K562 (cell line): ENCODE measurements around the gene ZNF831. TPM values are rescaled to one million over a fixed set of nuclear protein-coding genes. Genes with fewer than 3 reads are reported as not detected.

Experiments
- ATAC-seq: fragments of 200-7000 bp; cut with Tn5 transposase; 3 replicates; pipeline ENCODE4 v1.9.1; 2020; ENCODE audit warnings: moderate library complexity
- BruUV-seq: library from RNA; stranded (reverse); fragments of 400-500 nt; replicated peaks from 2 replicates; lab custom pipeline; 2021; lab: Mats Ljungman, UMichigan
- CTCF ChIA-PET: fragments of 300-600 bp; formaldehyde crosslinking; extraction: SDS; loops from one replicate; lab custom pipeline; 2021; ENCODE audit warnings: low intra/inter-chr PET ratio; lab: Yijun Ruan, JAX
- POLR2A ChIA-PET: fragments of 300-600, 350-650 bp; sonication (Branson Sonifier 250); formaldehyde crosslinking; extraction: SDS; loops from one replicate; lab custom pipeline; 2021; ENCODE audit warnings: antibody characterized with exemption, inconsistent platforms; lab: Yijun Ruan, JAX
- DNase-seq, 4 experiments: peaks; one replicate each; pipeline versions ENCODE4 v3.0.0 to v3.0.0-alpha.2; 2011 to 2018; ENCODE audit warnings: low spot score in 3 of 4, mixed read lengths in 3 of 4; ENCODE audit errors: extremely low read depth in 1 of 4
- FAIRE-seq: peaks from 2 replicates; lab custom pipeline; 2011; peaks lifted over from hg19 to GRCh38; lab: Jason Lieb, UNC
- H2AFZ ChIP-seq: 2 replicates; pipeline ENCODE4 v1.6.0; 2011; ENCODE audit warnings: low read depth, low read length, control low read depth, inconsistent platforms
- H3K27ac ChIP-seq: fragments of 200-600 bp; 3 replicates; pipeline ENCODE4 v1.8.0; 2011; ENCODE audit warnings: low read depth, mild to moderate bottlenecking, control low read depth, inconsistent platforms, low read length, moderate library complexity, mixed read lengths; ENCODE audit errors: extremely low read depth
- H3K27me3 ChIP-seq, 2 experiments: fragments of 300-600 bp in 1 of 2; 2 replicates in 1 of 2; 3 replicates in 1 of 2; pipeline versions ENCODE4 v1.6.0 to v1.8.0; 2011; ENCODE audit warnings: inconsistent platforms in 2 of 2, low read length in 2 of 2, mild to moderate bottlenecking in 1 of 2, mixed read lengths in 1 of 2, moderate library complexity in 1 of 2; ENCODE audit not compliant: control insufficient read depth in 2 of 2, insufficient read depth in 2 of 2
- H3K36me3 ChIP-seq: fragments of 300-600 bp; 3 replicates; pipeline ENCODE4 v1.8.0; 2011; ENCODE audit warnings: mild to moderate bottlenecking, low read length, inconsistent platforms; ENCODE audit not compliant: control insufficient read depth, insufficient read depth
- H3K4me1 ChIP-seq, 2 experiments: fragments of 200-600 bp in 1 of 2; replicated peaks in 1 of 2; 2 replicates in 1 of 2; 3 replicates in 1 of 2; pipeline versions ENCODE4 v1.5.1 to v1.8.0; 2011; ENCODE audit warnings: inconsistent platforms in 2 of 2, low read length in 2 of 2, mild to moderate bottlenecking in 1 of 2, mixed read lengths in 1 of 2, moderate library complexity in 1 of 2; ENCODE audit not compliant: control insufficient read depth in 2 of 2, insufficient read depth in 2 of 2
- H3K4me2 ChIP-seq: 2 replicates; pipeline ENCODE4 v1.6.1; 2011; ENCODE audit warnings: low read length, control low read depth, inconsistent platforms, mixed read lengths; ENCODE audit not compliant: insufficient read depth
- H3K4me3 ChIP-seq: fragments of 200-600 bp; sonication (generic), shearing (Covaris generic); 2 replicates; pipeline ENCODE4 v1.5.1; 2016; ENCODE audit warnings: control low read depth, inconsistent platforms
- H3K79me2 ChIP-seq: fragments of 200-600 bp; 3 replicates; pipeline ENCODE4 v1.8.0; 2011; ENCODE audit warnings: low read length, inconsistent platforms; ENCODE audit not compliant: control insufficient read depth, insufficient read depth
- H3K9ac ChIP-seq, 2 experiments: 2 replicates each; pipeline versions ENCODE4 v1.6.0 to v1.6.1; 2011; ENCODE audit warnings: low read depth in 2 of 2, low read length in 2 of 2, control low read depth in 1 of 2, inconsistent platforms in 1 of 2, mild to moderate bottlenecking in 1 of 2, mixed read lengths in 1 of 2; ENCODE audit not compliant: insufficient read depth in 1 of 2
- H3K9me1 ChIP-seq: one replicate; pipeline ENCODE4 v1.6.0; 2011; ENCODE audit warnings: inconsistent platforms, mild to moderate bottlenecking, low read length, moderate library complexity; ENCODE audit not compliant: control insufficient read depth, insufficient read depth
- H3K9me3 ChIP-seq: replicated peaks from 2 replicates; pipeline ENCODE4 v1.5.1; 2011; ENCODE audit warnings: low read depth, low read length, inconsistent platforms; ENCODE audit not compliant: control insufficient read depth, insufficient read depth
- H4K20me1 ChIP-seq: replicated peaks from 2 replicates; pipeline ENCODE4 v1.6.1; 2011; ENCODE audit warnings: low read length, inconsistent platforms, mixed read lengths; ENCODE audit not compliant: control insufficient read depth, insufficient read depth
- C11orf30 ChIP-seq: fragments of 450-650 bp; IDR thresholded peaks from 2 replicates; pipeline ENCODE4 v1.6.1; 2016; ENCODE audit warnings: low read depth, mild to moderate bottlenecking
- CBFA2T2 ChIP-seq: fragments of 450-650 bp; conservative IDR thresholded peaks from 2 replicates; pipeline ENCODE4 v1.6.1; 2017; ENCODE audit warnings: mild to moderate bottlenecking
- CHD2 ChIP-seq: IDR thresholded peaks from 2 replicates; pipeline ENCODE4 v1.6.1; 2011; ENCODE audit warnings: low read depth, low read length
- MXI1 ChIP-seq: IDR thresholded peaks from 2 replicates; pipeline ENCODE4 v1.6.1; 2011; ENCODE audit warnings: low read depth, mild to moderate bottlenecking, improper control_type of control experiment, low read length
- ZZZ3 ChIP-seq: fragments of 450-650 bp; IDR thresholded peaks from 2 replicates; pipeline ENCODE4 v1.6.1; 2016; ENCODE audit warnings: antibody characterized with exemption, mild to moderate bottlenecking, moderate library complexity
- WGBS: fragments of 100-300 bp; shearing (Covaris generic); methylation state at CpG from one replicate; pipeline ENCODE4 v1.1.6; 2016; ENCODE audit warnings: low coverage, mixed read lengths; ENCODE audit not compliant: insufficient coverage; ENCODE audit errors: missing lambda C conversion rate; 5-methylcytosine and 5-hydroxymethylcytosine counted together
- in situ Hi-C: fragments of 300-500 bp; cut with MboI; formaldehyde crosslinking; loops from 4 replicates; pipeline ENCODE4 v1.15.0; 2018; ENCODE audit warnings: inconsistent platforms, mixed read lengths
- intact Hi-C: fragments of 100-400 bp; cut with micrococcal nuclease; formaldehyde crosslinking; loops from 2 replicates; pipeline ENCODE4 v1.14.2; 2022
- polyA plus RNA-seq, 8 experiments: library from polyadenylated mRNA; depleted of rRNA in 4 of 8; stranded (reverse) in 5 of 8; unstranded in 3 of 8; fragments of >200 nt; fragmentation: Nextera tagmentation in 2 of 8; fragmentation: Illumina TruSeq in 1 of 8; extraction: Ambion mirVana in 2 of 8; extraction: Trizol in 1 of 8; gene quantifications; 2 replicates each; pipeline versions ENCODE4 v1.2.1 to v1.2.3, GENCODE V29; 2011 to 2014; ENCODE audit warnings: inconsistent platforms in 1 of 8, missing spikeins in 1 of 8
- total RNA-seq, 7 experiments: library from RNA; depleted of rRNA in 6 of 7; stranded (reverse); fragments of >200 nt in 6 of 7; fragmentation: Illumina TruSeq in 2 of 7; extraction: Trizol in 2 of 7; gene quantifications; 2 replicates each; pipeline versions ENCODE4 v1.2.1 to v1.2.3, GENCODE V29; 2011 to 2021; ENCODE audit warnings: low replicate concordance in 1 of 7
- TF ChIP-seq, protein P1 (sequence below): fragments of 200-800 bp; sonication (Bioruptor generic); IDR thresholded peaks from 2 replicates; pipeline ENCODE4 v1.6.1; 2016; ENCODE audit warnings: missing genetic modification characterization, missing compliant biosample characterization
- TF ChIP-seq, protein P2 (sequence below): sonication (generic); formaldehyde crosslinking; IDR thresholded peaks from 2 replicates; pipeline ENCODE4 v1.8.1; 2023; ENCODE audit warnings: mild to moderate bottlenecking, missing genetic modification reagents
- TF ChIP-seq, protein P3 (sequence below): fragments of 450-650 bp; formaldehyde crosslinking; IDR thresholded peaks from 2 replicates; pipeline ENCODE4 v1.4.0; 2022; ENCODE audit warnings: missing genetic modification characterization

Gene ZNF831
- total and polyA plus RNA-seq, 9 of the 15 experiments (the other 6 are each of a cell fraction or from before 2014, with no cell fraction given), result not detected

DNA sequence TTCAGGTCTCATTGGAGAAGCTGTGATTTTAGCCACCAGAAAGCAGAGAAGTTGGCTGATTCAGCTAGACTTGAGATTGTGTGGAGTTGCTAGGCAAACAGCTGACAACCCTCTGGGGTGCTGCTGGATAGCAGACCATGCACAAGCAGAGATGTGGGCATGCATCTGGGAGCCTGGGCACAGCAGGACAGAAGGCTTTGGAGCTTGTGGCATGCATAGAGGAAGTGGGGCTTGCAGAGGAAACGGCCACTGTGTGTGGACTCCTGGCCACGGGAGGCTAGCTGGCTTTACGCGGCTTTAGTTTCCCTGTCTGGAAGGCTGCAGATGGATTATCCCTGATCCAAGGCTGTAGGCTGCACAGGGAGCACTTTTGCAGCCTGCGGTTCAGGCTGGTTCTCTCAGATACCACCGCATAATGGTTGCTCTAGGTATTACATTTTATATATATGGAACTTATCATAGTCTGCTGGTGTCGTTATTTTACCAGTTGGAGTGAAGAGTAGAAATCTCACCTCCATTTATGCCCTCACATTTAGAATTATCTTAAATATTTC is 10.4 kb downstream of the ZNF831 start:
- ChIA-PET CTCF (no interaction called here), POLR2A (no interaction called here)
- intact Hi-C loops, result no loop called here
- H3K27me3 ChIP-seq, result peaks cover 6 to 16% of the 10 kb centered on the region in 2 experiments; a peak in 3 of 5 replicates
- no peak; the same call in 2 of the 3 replicates for ATAC-seq
- FAIRE-seq, result no peak
- no peaks in the 10 kb centered on the region for H3K9me1 ChIP-seq
- no peaks in the 10 kb centered on the region for H3K79me2 ChIP-seq
- H3K9ac ChIP-seq, result no peak overlapping the region
- no peaks in the 10 kb centered on the region for H3K4me1 ChIP-seq
- WGBS, result 0% methylated on average over 7 of the region's 7 CpGs
- BruUV-seq, result no TSS peak
- TF ChIP-seq CHD2, result no peak
- TF ChIP-seq, protein P1, sequence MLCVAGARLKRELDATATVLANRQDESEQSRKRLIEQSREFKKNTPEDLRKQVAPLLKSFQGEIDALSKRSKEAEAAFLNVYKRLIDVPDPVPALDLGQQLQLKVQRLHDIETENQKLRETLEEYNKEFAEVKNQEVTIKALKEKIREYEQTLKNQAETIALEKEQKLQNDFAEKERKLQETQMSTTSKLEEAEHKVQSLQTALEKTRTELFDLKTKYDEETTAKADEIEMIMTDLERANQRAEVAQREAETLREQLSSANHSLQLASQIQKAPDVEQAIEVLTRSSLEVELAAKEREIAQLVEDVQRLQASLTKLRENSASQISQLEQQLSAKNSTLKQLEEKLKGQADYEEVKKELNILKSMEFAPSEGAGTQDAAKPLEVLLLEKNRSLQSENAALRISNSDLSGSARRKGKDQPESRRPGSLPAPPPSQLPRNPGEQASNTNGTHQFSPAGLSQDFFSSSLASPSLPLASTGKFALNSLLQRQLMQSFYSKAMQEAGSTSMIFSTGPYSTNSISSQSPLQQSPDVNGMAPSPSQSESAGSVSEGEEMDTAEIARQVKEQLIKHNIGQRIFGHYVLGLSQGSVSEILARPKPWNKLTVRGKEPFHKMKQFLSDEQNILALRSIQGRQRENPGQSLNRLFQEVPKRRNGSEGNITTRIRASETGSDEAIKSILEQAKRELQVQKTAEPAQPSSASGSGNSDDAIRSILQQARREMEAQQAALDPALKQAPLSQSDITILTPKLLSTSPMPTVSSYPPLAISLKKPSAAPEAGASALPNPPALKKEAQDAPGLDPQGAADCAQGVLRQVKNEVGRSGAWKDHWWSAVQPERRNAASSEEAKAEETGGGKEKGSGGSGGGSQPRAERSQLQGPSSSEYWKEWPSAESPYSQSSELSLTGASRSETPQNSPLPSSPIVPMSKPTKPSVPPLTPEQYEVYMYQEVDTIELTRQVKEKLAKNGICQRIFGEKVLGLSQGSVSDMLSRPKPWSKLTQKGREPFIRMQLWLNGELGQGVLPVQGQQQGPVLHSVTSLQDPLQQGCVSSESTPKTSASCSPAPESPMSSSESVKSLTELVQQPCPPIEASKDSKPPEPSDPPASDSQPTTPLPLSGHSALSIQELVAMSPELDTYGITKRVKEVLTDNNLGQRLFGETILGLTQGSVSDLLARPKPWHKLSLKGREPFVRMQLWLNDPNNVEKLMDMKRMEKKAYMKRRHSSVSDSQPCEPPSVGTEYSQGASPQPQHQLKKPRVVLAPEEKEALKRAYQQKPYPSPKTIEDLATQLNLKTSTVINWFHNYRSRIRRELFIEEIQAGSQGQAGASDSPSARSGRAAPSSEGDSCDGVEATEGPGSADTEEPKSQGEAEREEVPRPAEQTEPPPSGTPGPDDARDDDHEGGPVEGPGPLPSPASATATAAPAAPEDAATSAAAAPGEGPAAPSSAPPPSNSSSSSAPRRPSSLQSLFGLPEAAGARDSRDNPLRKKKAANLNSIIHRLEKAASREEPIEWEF (CRISPR knock-in tag), result no peak
- TF ChIP-seq MXI1, result no peak
- TF ChIP-seq, protein P2, sequence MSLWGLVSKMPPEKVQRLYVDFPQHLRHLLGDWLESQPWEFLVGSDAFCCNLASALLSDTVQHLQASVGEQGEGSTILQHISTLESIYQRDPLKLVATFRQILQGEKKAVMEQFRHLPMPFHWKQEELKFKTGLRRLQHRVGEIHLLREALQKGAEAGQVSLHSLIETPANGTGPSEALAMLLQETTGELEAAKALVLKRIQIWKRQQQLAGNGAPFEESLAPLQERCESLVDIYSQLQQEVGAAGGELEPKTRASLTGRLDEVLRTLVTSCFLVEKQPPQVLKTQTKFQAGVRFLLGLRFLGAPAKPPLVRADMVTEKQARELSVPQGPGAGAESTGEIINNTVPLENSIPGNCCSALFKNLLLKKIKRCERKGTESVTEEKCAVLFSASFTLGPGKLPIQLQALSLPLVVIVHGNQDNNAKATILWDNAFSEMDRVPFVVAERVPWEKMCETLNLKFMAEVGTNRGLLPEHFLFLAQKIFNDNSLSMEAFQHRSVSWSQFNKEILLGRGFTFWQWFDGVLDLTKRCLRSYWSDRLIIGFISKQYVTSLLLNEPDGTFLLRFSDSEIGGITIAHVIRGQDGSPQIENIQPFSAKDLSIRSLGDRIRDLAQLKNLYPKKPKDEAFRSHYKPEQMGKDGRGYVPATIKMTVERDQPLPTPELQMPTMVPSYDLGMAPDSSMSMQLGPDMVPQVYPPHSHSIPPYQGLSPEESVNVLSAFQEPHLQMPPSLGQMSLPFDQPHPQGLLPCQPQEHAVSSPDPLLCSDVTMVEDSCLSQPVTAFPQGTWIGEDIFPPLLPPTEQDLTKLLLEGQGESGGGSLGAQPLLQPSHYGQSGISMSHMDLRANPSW (CRISPR knock-in tag), result no peak
- no peak for TF ChIP-seq C11orf30
- TF ChIP-seq, protein P3, sequence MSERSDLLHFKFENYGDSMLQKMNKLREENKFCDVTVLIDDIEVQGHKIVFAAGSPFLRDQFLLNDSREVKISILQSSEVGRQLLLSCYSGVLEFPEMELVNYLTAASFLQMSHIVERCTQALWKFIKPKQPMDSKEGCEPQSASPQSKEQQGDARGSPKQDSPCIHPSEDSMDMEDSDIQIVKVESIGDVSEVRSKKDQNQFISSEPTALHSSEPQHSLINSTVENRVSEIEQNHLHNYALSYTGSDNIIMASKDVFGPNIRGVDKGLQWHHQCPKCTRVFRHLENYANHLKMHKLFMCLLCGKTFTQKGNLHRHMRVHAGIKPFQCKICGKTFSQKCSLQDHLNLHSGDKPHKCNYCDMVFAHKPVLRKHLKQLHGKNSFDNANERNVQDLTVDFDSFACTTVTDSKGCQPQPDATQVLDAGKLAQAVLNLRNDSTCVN (CRISPR knock-in tag), result no peak
- TF ChIP-seq ZZZ3, result no peak
- TF ChIP-seq CBFA2T2, result no peak
- H2AFZ ChIP-seq, result no peak overlapping the region
- no peak overlapping the region for H3K4me2 ChIP-seq
- no peaks in the 10 kb centered on the region for H4K20me1 ChIP-seq
- H3K36me3 ChIP-seq, result no peaks in the 10 kb centered on the region
- H3K4me3 ChIP-seq, result no peak overlapping the region
- DNase-seq, result no peak
- no peak overlapping the region for H3K27ac ChIP-seq
- no peaks in the 10 kb centered on the region for H3K9me3 ChIP-seq
- in situ Hi-C loops, result no loop called here
